ENCODE results near the gene CAMSAP3.

The CAMSAP3 gene

DNA sequence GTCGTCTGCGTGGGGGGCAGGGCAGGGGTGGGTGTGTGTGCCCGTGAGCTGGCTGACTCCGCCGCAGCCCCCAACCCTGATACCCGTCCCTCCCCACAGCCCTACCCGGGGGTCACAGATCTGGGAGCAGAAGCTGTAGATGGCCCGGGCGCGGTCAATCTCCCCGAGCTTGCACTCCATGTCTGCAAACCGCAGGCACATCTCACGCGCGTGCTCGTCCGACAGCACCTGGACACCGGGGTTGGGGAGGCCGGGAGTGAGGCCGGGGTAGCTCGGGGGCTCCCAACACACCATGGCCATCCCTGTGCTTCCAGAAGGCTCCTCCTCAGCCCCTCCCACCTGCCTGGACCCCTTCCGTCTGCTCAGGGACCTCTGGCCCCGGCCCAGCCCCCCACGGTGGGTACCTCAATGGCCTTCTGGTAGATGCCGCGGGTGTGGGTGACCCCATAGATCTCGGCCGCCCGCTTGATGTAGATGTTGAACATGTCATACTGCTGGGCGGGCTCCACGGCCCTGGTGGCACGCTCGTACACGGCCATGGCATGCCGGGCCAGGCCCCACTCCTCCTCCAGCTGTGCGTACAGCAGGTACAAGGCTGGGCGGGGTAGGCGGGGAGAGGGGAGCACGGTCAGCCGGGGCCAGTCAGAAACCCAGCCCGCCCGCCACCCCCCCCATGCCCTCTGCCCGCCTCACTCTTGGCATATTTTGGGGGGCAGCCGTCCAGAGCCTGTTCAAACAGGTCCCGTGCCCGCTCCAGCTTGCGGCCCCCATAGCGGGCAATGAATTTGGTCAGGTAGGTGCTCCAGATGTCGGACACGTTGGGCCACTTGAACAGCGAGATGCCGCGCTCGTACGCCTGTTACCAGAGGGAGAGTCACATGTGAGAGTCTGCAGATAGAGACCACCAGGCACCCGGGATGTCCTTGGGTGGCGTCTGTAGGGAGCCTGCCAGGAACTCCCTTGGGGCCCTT, 25.1 kb downstream of the CAMSAP3 start:
- Histone ChIP-seq H3K9ac (ENCODE audit: low read depth, low read length, poor library complexity) (peak overlapping the region; percentile 44), H3K36me3 (replicated peaks in 1 of 2; ENCODE audit: control insufficient read depth in 2 of 2, insufficient read depth in 2 of 2, low read length in 2 of 2) (peaks cover 44 to 75% of the 10 kb centered on the region in 2 donors), H2AK5ac (ENCODE audit: low read depth, low read length) (no peak overlapping the region), H3K27ac (replicated peaks; ENCODE audit: low read length) (no peak overlapping the region), H3K27me3 (ENCODE audit: control insufficient read depth in 3 of 3, insufficient read depth in 3 of 3, low read depth in 1 of 3, low read length in 3 of 3) (no peaks in the 10 kb centered on the region), H2BK12ac (ENCODE audit: low read length) (no peak overlapping the region), H2BK120ac (ENCODE audit: low read depth, low read length) (no peak overlapping the region), H3K79me1 (ENCODE audit: low read depth, low read length) (peaks cover 11% of the 10 kb centered on the region), H3K9me3 (replicated peaks in 1 of 2; ENCODE audit: control insufficient read depth in 2 of 2, insufficient read depth in 1 of 2, low read depth in 1 of 2, low read length in 2 of 2) (no peaks in the 10 kb centered on the region), H2AFZ (ENCODE audit: low read length) (no peak overlapping the region), H2BK15ac (ENCODE audit: low read length) (no peak overlapping the region), H4K91ac (ENCODE audit: low read depth, low read length, poor library complexity) (no peak overlapping the region), H2BK5ac (ENCODE audit: low read length) (peak overlapping the region; percentile 24), H3K4ac (ENCODE audit: low read length) (no peak overlapping the region), H3K18ac (ENCODE audit: low read length) (no peak overlapping the region), H4K8ac (ENCODE audit: low read depth, low read length) (no peak overlapping the region), H3K23ac (ENCODE audit: low read depth, low read length, poor library complexity) (no peak overlapping the region), H3K4me1 (ENCODE audit: control insufficient read depth in 2 of 2, insufficient read depth in 1 of 2, low read depth in 1 of 2, low read length in 2 of 2) (no peaks in the 10 kb centered on the region), H3K4me2 (ENCODE audit: insufficient read depth, low read length, poor library complexity, severe bottlenecking) (no peak overlapping the region), H3K4me3 (ENCODE audit: low read length in 2 of 2) (no peak overlapping the region), H3K14ac (ENCODE audit: low read length) (no peak overlapping the region)
- DNase-seq (ENCODE audit: low spot score): no peak
- no CpG with 5 or more reads among the region's 57 CpGs for WGBS, 2 donors (ENCODE audit: extremely low coverage in 2 of 2, insufficient read length in 2 of 2, insufficient replicate concordance in 1 of 2)

DNA sequence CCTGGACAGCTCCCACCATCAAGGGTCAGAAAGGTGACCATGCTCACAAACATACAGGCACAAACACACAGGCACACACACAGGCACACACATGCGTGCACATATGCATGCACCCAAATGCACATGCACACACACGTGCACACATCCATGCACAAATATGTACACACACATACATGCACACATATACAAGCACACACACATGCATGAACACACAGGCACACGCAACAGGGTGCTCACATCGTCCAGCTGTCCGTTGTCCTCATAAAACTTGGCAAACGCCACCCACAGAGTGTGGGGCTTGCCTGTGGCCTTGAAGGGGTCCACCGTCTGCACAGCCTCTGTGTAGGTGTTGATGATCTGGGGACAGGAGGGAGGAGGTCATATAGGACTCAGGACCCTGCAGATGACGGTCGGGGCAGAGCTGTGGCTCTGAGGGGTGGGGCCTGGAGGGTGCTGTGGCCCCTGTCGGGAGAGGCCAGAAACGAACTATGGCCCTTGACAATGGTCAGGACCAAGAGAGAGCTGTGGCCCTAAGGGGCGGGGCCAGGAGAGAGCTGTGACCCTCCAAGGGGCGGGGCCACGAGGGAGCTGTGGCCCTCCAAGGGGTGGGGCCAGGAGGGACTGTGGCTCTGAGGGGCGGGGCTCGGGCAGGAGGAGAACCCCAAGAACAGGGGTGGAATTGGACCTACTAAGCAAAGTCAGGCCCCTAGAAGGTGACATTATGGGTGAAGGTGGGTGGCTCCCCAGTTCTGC, 27.4 kb downstream of the CAMSAP3 start:
- Histone ChIP-seq H2BK15ac (ENCODE audit: low read length) (no peak overlapping the region), H3K36me3 (replicated peaks in 1 of 2; ENCODE audit: control insufficient read depth in 2 of 2, insufficient read depth in 2 of 2, low read length in 2 of 2) (peaks cover 46 to 82% of the 10 kb centered on the region in 2 donors), H3K27ac (replicated peaks; ENCODE audit: low read length) (no peak overlapping the region), H2BK120ac (ENCODE audit: low read depth, low read length) (no peak overlapping the region), H2AFZ (ENCODE audit: low read length) (no peak overlapping the region), H4K8ac (ENCODE audit: low read depth, low read length) (no peak overlapping the region), H2BK5ac (ENCODE audit: low read length) (no peak overlapping the region), H3K4me3 (ENCODE audit: low read length in 2 of 2) (peak overlapping the region in 1 of 2 donors; percentile 65), H4K91ac (ENCODE audit: low read depth, low read length, poor library complexity) (no peak overlapping the region), H3K4ac (ENCODE audit: low read length) (no peak overlapping the region), H3K27me3 (ENCODE audit: control insufficient read depth in 3 of 3, insufficient read depth in 3 of 3, low read depth in 1 of 3, low read length in 3 of 3) (no peaks in the 10 kb centered on the region), H3K23ac (ENCODE audit: low read depth, low read length, poor library complexity) (no peak overlapping the region), H3K79me1 (ENCODE audit: low read depth, low read length) (peaks cover 27% of the 10 kb centered on the region), H3K9ac (ENCODE audit: low read depth, low read length, poor library complexity) (no peak overlapping the region), H3K14ac (ENCODE audit: low read length) (no peak overlapping the region), H3K9me3 (replicated peaks in 1 of 2; ENCODE audit: control insufficient read depth in 2 of 2, insufficient read depth in 1 of 2, low read depth in 1 of 2, low read length in 2 of 2) (no peaks in the 10 kb centered on the region), H3K4me2 (ENCODE audit: insufficient read depth, low read length, poor library complexity, severe bottlenecking) (no peak overlapping the region), H2AK5ac (ENCODE audit: low read depth, low read length) (no peak overlapping the region), H2BK12ac (ENCODE audit: low read length) (no peak overlapping the region), H3K4me1 (ENCODE audit: control insufficient read depth in 2 of 2, insufficient read depth in 1 of 2, low read depth in 1 of 2, low read length in 2 of 2) (peaks cover under 1 to 1% of the 10 kb centered on the region in 2 donors), H3K18ac (ENCODE audit: low read length) (no peak overlapping the region)
- DNase-seq (ENCODE audit: low spot score): no peak
- no CpG with 5 or more reads among the region's 16 CpGs for WGBS, 2 donors (ENCODE audit: extremely low coverage in 2 of 2, insufficient read length in 2 of 2, insufficient replicate concordance in 1 of 2)

- DNase-seq (ENCODE audit: low spot score): no peak
- H2AK5ac ChIP-seq (ENCODE audit: low read depth, low read length): no peak overlapping the region
- H2BK120ac ChIP-seq (ENCODE audit: low read depth, low read length): no peak overlapping the region
- no peaks in the 10 kb centered on the region for H3K9me3 ChIP-seq (replicated peaks in 1 of 2; ENCODE audit: control insufficient read depth in 2 of 2, insufficient read depth in 1 of 2, low read depth in 1 of 2, low read length in 2 of 2)
- no peak overlapping the region for H3K27ac ChIP-seq (replicated peaks; ENCODE audit: low read length)
- H3K79me1 ChIP-seq (ENCODE audit: low read depth, low read length): peaks cover 30% of the 10 kb centered on the region
- H2BK15ac ChIP-seq (ENCODE audit: low read length): no peak overlapping the region
- no peak overlapping the region for H2BK12ac ChIP-seq (ENCODE audit: low read length)
- H3K4me2 ChIP-seq (ENCODE audit: insufficient read depth, low read length, poor library complexity, severe bottlenecking): no peak overlapping the region
- no peak overlapping the region for H3K14ac ChIP-seq (ENCODE audit: low read length)
- H4K8ac ChIP-seq (ENCODE audit: low read depth, low read length): no peak overlapping the region
- H4K91ac ChIP-seq (ENCODE audit: low read depth, low read length, poor library complexity): no peak overlapping the region
- H3K9ac ChIP-seq (ENCODE audit: low read depth, low read length, poor library complexity): no peak overlapping the region
- WGBS, 2 donors (ENCODE audit: extremely low coverage in 2 of 2, insufficient read length in 2 of 2, insufficient replicate concordance in 1 of 2): no CpG with 5 or more reads among the region's 39 CpGs
- H3K4me3 ChIP-seq (ENCODE audit: low read length in 2 of 2): no peak overlapping the region
- H2AFZ ChIP-seq (ENCODE audit: low read length): no peak overlapping the region
- H3K18ac ChIP-seq (ENCODE audit: low read length): no peak overlapping the region
- H3K36me3 ChIP-seq (replicated peaks in 1 of 2; ENCODE audit: control insufficient read depth in 2 of 2, insufficient read depth in 2 of 2, low read length in 2 of 2): peaks cover 42 to 73% of the 10 kb centered on the region in 2 donors
- no peak overlapping the region for H3K23ac ChIP-seq (ENCODE audit: low read depth, low read length, poor library complexity)
- H3K4me1 ChIP-seq (ENCODE audit: control insufficient read depth in 2 of 2, insufficient read depth in 1 of 2, low read depth in 1 of 2, low read length in 2 of 2): peaks cover 7 to 8% of the 10 kb centered on the region in 2 donors
- no peak overlapping the region for H3K4ac ChIP-seq (ENCODE audit: low read length)
- H2BK5ac ChIP-seq (ENCODE audit: low read length): no peak overlapping the region
- no peaks in the 10 kb centered on the region for H3K27me3 ChIP-seq (ENCODE audit: control insufficient read depth in 3 of 3, insufficient read depth in 3 of 3, low read depth in 1 of 3, low read length in 3 of 3)
Observed at GRCh38 chr19:7623725-7624603, 28.3 kb downstream of the CAMSAP3 start.
